Measurements from ENCODE around the gene KASH5.

Gene KASH5

DNA sequence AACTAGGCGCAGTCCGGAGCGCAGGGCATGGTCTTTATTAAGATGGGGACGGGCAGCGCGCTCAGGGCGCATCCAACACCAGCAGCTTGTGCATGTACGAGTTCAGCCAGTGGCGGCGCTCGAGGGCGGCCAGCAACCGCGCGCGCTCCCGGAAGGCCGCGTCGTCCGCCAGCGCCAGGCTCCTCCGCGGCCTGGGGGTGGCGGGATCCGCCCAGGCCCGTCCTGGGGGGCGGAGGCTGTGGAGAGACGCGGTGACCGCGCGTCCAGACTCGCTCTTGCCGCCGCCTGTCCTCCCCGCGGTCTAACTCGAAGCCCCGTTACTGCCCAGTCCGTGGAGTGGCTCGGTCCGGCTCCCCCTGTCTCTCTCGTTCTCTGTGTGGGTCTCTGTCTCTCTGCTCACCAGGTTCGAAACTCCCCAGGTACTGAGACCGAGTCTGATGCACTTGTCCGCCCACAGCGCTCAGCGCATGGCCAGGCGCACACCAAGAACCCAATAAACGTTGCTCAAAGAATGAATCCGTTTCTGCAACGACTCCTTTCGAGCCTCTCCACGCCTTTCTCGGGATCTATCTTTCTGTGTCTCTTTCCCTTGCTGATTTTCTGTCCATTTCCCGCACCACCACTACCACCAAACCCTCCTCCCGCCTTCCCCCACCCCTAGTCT, 34.5 kb downstream of the KASH5 start:
- peak; percentile 30 for DNase-seq

DNA sequence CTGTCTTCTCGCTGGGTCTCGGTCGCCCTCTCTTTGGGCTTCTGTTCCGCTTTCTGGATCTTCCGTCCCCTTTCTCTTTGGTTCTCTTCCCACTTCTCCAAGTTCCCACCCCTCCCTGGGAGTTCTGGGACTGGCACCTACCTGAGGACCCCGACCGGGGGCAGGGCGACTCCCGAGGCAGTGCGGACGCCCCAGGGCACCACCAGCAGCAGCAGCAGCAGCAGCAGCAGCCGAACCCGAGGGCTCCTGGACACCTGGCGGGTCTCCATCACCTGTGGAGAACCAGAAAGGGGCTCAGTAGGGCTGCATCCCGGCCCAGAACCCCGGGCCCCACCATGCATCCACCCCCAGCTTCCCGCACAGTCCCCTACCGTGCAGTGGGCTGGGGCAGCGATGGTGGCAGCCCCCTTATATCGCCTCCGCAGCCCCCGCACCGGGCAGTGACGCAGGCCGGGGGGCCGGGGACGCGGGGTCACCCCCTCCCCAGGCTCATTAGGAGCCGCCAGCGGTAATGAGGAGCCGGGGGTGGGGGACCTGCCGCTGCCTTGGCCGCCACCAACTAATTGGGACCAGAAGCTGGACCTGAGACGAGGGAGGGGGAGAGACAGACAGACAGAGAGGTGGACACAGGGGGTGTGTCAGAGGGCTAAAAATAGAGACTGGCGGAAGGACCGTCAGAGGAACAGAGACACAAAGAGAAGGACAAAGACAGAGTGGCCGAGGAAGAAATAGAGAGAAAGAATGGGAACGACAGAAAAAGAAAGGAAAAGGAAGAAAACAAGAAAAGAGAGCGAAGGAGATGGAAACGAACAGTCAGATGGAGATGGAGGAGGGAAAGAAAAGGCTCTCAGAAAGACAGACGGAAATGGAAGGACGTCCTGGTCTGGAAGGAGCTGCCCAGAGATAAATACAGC, 35.3 kb downstream of the KASH5 start, which contains the start of gene PTH2:
Gene PTH2 (minus strand): TSS at position 371 of the 914 bp plus-strand sequence. CDS start 102 bp downstream, at position 269.
- no peak for DNase-seq

DNA sequence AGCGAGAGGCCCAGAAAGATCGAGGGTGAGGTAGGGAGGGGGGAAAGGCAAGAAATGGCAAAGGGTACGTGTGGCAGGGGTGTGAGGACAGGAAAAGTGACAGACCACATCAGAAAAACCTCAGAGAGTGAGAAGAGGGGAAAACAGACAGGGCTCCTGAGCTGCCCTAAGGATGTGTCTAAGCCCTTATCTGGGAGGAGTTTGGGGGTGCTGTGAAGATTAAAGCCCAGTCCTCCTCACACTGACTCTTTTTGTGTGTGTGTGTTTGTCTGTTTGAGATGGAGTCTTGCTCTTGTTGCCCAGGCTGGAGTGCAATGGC, 35.9 kb downstream of the KASH5 start:
- no peak for DNase-seq

DNA sequence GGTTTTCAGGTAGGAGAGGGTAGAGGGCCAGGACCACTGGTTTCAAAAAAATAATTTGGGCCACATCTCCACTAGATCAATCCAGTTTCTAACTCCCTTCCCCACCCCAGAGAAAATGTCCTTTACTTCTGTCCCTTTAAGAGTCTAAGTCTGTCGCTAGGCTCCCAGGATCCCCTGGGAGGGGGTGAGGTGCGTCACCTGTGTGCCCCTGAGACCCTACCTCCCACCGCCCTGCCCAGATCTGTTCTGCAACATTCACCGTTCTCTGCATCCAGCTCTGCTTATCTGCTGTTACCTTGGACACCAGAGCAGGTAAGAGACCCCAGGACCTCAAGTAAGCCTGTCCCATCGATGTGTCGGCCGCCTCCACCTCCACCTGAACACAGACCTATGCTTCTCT, 37.1 kb downstream of the KASH5 start, which contains the start of gene GFY:
Gene GFY (plus strand): TSS at position 211 of the 400 bp plus-strand sequence. CDS start 1,043 bp downstream, outside the sequence.
- no peak for DNase-seq

DNA sequence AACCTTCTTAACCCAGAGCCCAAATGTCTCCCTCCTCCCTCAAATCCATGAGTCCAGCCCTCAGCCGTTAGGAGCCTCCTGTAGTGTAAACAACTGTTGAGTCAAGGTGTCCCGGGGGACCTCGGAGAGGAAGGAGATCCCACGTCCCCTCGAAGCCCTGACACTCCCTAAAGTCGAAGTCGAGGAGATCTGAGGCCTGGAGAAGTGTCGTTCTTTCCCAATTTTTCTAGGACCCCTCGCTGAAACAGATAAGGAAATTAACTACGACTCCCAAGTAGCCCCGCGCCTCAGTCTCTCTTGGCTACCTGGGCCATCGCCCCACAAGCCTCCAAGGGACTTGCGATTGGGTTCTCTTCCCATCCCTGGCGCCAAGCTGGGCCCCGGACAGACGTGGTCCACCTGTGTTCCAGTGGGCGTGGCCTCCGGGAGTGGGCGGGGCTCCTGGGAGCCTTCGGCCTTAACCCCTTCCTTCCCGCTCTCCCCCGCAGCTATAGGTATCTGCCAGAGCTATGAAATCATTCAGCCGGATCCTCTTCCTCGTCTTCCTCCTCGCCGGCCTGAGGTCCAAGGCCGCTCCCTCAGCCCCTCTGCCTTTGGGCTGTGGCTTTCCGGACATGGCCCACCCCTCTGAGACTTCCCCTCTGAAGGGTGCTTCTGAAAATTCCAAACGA, 38.0 kb downstream of the KASH5 start:
- peak; percentile 36 for DNase-seq

DNA sequence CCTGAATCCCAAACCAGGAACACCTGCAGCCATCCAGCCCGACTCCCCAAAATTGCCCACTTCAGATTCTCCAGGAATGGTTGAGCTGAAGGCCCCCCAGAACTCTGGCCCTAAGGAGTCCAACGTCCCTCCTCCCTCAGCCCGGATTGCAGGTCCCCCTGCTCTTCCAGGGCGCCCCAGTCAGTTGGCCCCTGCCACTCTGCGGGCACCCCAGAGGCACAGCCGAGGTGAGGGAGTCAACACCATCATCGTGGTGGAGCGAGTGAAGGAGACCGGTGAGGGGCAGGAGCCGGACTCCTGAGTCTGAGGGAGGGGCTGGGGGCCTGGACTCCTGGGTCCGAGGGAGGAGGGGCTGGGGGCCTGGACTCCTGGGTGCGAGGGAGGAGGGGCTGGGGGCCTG, 39.3 kb downstream of the KASH5 start:
- DNase-seq, result no peak

DNA sequence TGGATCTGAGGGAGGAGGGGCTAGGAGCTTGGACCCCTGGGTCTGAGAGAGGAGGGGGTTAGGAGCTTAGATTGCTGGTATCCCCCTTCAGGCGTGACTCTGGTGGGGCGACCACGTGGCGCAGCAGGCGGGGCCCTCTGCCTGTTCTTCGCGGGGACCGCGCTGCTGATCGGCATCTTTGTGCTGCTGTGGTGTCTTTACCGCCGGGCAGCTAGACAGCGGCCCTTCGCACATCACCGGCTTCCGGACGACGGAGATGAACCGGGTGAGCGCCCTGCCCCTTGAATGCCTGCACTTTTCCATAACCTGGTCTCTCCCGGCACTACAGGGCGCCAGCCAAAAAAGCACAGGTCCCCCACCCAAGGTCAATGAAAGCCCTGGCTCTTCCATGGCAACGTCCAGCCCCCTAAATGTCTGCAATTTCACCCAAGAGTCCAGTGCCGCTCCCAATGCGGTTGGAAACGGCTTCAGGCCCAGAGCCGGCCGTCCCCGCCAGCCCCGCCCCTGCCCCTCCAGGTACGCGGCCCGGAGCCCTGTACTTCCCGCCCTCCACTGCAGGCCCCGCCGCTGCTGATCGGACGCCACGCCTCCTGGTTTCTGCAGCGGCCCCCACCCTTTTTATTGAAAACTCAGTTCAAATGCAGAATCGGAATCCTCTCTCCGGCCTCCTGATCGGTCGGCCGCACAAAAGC, 40.0 kb downstream of the KASH5 start:
- peak; percentile 67 for DNase-seq

DNA sequence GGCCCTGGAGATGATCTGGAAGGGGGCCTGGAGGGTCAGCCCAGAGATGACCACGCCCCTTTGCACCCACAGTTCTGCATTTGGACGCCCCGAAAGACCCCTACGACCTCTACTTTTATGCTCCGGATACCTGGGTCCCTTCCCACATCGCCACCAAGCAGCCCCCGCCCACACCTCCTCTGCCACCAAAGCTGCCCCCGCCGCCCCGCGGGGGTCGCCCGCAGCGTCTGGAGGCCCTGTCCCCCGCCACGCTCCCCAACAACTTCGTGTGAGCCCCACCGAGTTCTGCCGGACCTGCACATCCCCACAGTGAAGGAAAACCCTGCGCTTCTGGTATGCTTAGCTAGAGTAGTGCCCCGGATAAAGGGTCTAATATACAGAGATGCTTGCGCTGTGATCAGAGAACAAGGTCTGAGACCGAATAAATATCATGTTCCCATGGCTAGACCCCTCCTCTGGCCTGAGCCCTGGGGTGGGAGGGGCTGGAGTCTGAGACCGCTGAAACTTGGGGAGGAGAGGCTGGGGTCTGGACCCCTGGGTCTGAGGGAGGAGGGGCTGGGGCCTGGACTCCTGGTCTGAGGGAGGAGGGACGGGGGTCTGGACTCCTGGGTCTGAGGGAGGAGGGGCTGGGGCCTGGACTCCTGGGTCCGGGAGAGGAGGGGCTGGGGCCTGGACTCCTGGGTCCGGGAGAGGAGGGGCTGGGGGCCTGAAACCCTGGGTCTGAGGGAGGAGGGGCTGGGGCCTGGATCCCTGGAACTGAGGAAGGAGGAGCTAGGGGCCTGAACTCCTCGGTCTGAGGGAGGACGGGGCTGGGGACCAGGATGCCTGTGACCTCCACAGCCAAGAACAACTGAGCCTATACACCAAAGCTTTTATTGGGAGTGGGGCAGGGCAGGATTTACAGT, 40.8 kb downstream of the KASH5 start:
- no peak for DNase-seq

DNA sequence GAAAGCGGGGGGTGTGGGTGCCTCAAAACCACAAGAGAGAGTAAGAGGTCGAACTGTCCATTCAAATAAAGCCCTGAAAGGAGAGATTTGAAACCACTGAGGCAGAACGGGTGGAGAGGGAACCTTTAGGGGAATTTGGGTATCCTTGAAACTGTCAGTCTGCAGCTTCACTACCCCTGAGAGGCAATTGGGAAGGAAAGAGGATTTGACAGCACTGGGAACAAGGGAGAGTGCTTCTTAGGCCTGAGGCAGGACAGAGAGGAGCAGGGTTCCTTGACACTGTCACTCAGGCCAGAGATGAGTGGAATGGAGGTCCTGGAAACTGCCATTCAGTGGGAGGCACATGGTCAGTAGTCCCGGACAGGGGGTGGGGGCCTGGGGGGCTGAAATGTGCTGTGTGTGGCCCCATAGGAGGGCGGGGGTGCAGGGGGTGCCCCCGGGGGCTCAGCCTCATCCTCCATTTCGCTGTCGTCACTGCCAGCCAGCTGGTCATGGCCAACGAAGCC, 42.2 kb downstream of the KASH5 start:
- DNase-seq, result peak; percentile 16

DNA sequence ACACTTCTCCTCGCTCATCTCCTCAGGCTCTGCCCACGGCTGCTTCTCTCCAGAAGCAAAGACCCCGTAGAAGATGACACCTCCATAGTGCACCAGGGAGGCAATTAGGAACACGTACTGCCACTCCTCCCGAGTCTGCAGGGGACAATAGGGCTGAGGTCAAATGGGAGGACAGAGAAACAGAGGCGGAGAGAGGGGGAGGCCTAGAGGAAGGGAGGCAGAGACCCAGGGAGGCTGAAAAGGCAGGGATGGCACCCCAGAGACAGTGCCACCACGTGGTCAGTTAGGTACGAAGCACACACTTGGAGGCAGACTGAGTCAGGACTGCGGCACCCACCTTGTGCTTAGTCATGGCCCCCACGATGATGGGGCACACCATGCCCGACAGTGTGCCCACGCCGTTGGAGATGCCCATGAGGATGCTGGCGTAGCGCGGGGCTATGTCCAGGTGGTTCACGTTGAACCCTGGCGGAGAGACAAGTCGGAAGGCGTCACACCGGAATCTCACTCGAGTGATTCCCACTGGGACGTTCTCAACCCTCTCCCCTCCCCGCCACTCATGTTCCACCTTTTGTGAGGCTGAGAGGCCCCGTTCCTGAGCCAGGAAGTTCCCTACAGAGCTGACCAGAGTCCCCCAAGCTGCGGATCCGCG, 42.8 kb downstream of the KASH5 start:
- DNase-seq, result peak; percentile 25

DNA sequence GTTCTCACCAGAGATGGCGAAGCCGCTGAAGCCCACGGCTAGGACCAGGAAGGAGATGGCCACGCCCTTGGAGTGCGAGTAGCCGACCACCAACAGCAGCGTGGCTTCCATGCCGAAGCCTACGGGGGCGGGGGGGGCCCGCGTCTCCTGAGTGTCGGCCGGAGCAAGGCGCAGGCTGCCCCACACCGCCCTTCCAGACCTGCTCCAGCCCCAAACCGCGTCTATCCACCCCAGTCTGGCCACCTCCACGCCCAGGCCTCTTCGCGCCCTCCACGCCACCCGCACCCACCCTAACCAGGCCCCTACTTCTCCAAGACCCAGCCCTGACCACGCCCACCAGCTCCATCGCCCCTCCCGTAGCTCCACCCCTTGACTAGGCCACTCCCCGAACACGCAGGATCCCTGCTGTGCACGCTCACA, 43.3 kb downstream of the KASH5 start:
- DNase-seq, result no peak

DNA sequence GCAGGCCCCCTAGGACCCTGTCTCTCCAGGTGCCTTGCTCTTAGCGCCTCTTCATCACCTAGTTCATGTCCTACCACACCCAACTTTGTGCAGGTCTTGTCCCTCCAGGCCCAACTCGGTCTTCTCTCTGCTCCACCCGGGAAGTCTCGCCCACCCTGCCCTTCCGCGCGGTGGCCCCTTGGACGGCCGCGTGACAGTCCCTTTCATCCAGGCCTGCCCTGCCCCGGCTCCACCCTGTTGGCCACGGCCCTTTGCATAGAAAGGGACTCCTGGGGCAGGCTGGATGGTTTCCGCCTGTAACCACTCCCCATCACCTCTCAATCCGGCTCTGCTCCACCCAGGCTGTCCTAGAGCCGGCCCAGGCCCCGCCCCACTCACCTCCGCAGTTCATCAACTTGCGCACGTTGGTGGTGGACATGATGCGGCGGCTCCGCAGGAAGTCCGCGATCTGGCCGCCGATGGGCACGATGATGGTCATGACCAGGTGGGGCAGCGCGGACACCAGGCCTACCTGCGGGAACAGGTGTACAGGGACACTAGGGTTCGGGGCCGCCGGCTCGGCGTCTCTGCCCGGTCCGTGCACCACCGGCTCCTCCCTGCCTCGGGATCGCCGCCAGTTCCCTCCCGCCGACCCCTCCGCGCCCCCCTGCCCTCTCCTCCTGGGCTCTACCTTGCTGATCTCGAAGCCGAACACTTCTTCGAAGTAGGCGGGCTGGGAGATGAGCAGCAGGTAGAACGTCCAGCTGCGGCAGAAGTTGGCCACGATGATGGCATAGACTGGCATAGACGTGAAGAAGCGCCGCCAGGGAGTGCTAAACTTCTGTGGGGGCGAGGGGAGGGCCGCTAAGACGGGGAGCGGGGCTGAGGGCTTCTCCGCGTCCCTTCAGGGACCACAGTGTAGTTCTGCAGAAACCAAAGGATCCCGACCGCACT, 44.4 kb downstream of the KASH5 start:
- peak; percentile 43 for DNase-seq

DNA sequence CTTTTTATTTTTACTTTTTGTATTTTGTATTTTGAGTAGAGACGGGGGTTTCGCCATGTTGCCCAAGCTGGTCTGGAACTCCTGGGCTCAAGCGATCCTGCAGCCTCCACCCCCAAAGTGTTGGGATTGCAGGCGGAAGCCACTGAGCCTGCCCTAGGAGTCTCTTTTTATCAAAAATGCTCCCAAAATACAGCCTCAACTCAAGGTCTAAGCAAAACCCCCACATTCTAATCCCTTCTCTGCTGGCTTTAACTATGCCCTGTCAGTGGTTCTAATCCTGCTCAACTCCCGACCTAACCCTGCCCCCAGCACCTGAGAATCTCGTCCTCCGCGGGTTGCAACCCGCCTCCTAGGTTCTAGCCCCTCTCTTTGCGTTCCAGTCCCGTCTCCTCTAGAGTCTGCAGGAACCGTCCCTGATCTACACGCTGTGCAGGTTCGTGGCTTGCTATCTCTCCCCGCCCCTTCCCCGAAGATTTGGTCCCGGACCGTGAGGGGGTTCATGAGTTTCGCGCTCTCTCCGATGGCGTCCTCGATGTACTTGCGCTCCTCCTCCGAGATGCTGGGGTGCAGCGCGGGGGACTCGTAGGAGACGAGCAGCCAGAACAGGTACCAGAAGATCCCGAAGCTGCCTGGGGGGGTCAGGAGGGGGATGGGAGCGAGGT, 45.3 kb downstream of the KASH5 start:
- DNase-seq, result no peak

DNA sequence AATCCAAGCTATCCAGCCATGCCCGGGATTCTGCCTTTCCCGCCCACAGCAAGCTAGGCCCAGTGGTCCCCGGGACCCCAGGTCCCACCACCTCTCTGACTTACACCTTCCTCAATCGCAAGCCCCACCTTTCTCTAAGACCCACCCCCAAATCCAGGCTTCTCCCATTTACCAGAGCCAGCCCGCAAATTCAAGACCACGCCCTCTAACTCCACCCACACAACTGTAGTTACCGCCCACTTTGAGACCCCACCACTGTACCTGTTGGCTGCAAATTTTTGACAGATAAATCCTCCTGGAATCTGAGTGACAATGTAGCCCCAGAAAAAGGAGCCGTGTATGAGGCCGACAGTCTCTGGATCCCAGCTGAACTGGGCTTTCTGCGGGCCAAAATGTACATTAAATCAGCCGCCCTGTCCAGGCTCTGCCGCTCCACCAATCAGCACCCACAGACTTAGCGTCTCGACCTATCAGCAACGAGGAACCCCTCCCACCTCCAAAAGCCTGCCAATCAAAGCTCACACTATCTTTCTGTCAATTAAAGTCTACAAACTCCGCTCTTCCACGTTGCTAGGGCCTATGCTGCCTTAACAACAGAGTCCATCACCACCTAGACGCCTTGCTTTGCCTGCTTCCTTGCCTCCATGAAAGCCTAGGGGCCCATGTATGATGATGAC, 47.0 kb downstream of the KASH5 start:
- no peak for DNase-seq

DNA sequence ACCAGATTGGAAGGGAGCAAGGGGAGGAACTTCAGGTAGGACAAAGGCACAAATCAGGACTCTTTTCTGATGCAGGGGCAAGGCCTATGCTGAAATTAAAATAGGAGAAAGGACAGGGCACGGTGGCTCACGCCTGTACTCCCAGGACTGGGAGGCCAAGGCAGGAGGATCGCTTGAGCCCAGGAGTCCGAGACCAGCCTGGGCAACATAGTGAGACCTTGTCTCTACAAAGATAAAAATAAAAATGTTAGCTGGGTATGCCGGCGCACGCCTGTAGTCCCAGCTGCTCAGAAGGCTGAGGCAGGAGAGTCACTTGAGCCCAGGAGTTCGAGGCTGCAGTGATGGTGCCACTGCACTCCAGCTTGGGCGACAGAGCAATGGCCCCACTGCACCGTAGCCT, 47.6 kb downstream of the KASH5 start:
- DNase-seq, result no peak

DNA sequence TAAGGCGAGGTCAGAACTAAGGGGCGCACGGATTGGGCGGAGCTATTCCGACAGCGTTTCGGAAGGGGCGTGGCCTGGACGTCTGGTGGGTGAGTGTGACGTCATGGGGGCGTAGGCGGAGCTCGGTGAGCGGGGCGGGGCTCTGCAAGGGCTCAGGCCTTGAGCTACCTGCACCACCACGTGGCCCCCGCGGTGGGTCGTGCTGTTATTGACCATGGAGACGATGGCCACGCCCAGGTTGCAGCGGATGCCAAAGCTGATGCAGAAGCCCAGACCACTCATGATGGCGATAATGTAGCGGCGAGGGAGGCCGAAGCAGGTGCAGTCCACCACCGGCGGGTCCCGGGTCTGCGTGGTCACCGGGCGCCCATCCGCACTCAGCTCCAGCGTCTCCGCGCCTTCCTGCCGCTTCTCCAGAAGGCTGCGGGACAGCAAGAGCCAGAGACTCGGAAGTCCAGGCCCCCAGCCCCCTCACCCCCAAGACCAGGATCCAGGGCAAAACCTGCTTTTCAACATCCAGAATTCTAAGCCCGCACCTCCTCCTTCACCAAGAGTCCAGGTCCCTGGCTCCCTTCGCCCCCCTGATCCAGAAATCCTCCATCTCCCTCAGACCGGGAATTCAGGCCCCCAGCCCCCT, 48.5 kb downstream of the KASH5 start:
- DNase-seq, result no peak

DNA sequence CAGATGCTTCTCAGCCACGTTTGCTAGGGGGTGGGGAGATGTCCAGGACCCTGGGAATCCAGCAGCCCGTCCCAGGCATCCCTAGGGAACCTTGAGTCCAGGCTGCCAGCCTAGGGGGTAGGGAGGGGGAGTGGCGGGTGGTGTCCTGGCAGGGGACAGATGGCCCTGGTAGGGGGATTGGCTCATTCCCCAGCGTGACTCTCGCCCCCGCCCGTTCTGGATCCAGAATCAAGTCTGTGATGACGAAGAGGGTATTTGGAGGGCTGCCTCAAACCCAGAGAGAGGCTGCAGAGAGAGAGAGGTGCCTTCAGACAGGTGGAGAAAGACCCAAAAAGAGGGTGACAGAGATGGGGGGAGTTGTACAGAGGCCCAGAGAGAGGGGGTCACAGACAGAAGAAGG, 49.2 kb downstream of the KASH5 start:
- DNase-seq, result no peak

DNA sequence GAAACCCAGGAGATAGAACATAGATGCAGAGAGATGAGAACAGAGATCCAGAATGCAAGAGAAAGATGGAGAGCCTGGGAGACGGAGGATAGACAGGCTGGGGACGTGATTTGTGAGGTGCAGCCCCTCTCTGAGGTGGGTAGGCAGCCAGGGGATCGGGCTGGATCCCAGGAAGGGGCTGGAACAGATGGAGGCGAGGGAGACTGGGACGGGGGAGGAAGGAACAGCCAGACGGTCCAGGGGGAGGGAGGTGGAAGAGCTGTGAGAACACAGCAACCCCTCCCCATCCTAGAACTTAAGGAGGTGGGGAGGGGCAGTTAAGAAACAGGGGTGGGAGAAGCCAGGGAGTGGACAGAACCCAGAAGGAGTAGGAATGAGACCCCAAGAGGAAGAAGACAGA, 50.2 kb downstream of the KASH5 start:
- no peak for DNase-seq
